Dedifferentiated amniotic fluid mesenchymal stem cell (primary cell): ENCODE data around the gene NUMA1.

Experiments
- DNase-seq: peaks from one replicate; pipeline ENCODE4 v3.0.0-alpha.2; 2016; ENCODE audit errors: extremely low spot score

NUMA1 gene

GRCh38 chr11:72023335-72023734, 57.0 kb downstream of the NUMA1 start:
- no peak for DNase-seq

- no peak for DNase-seq
Measured at GRCh38 chr11:72018171-72018570, 62.2 kb downstream of the NUMA1 start.

GRCh38 chr11:72015511-72016061, 64.8 kb downstream of the NUMA1 start:
- DNase-seq = no peak

- no peak for DNase-seq
Measured at GRCh38 chr11:72014761-72015320, 65.5 kb downstream of the NUMA1 start.

GRCh38 chr11:72013765-72014711, 66.3 kb downstream of the NUMA1 start:
- no peak for DNase-seq

DNA sequence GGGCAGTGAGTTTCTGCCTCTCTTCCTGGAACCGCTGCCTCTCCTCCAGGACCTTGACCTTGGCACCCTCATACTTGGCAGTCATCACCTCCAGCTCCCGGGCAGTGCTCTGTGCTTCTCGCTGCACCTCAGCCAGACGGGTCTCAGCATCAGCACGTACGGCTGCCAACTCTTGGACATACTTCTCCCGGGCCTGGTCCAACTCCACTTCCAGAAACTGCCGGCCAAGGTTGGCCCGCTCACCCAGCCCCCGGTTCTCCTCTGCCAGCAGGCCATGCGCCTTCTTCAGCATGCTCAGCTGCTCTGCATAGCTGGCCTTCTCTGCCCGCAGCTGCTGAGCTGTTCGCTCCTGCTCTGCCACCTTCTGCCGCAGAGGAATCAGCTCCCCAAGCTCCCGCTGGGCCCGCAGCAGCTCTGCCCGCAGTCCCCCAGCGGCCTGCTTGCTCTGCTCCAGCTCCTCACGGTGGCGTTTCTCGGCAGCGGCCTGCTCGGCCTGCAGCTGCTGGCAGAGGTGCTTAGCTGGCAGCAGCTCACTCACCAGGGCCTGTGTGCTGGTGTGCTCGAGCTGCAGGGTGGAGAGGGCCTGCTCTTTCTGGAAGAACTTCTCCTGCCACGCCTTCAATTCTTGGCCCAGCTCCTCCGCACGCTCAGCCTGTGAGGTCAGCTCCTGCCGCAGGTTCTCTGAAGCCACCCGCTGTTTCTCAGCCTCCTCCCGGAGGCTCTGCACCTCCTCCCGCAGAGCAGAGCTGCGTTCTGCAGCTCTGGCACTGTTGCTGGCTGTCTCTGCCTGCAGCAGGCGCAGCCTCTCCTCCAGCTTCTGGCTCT, 67.2 kb downstream of the NUMA1 start:
- no peak for DNase-seq

- DNase-seq = no peak
Measured at GRCh38 chr11:72012091-72012630, 68.2 kb downstream of the NUMA1 start.

- DNase-seq = no peak
Measured at GRCh38 chr11:72010529-72011233, 69.7 kb downstream of the NUMA1 start.

- no peak for DNase-seq
Measured at GRCh38 chr11:72009156-72009555, 71.2 kb downstream of the NUMA1 start.

- DNase-seq = no peak
Measured at GRCh38 chr11:72008728-72009127, 71.6 kb downstream of the NUMA1 start.

- DNase-seq = no peak
Measured at GRCh38 chr11:72007587-72007986, 72.8 kb downstream of the NUMA1 start.

- no peak for DNase-seq
Measured at GRCh38 chr11:72007089-72007476, 73.3 kb downstream of the NUMA1 start.

DNA sequence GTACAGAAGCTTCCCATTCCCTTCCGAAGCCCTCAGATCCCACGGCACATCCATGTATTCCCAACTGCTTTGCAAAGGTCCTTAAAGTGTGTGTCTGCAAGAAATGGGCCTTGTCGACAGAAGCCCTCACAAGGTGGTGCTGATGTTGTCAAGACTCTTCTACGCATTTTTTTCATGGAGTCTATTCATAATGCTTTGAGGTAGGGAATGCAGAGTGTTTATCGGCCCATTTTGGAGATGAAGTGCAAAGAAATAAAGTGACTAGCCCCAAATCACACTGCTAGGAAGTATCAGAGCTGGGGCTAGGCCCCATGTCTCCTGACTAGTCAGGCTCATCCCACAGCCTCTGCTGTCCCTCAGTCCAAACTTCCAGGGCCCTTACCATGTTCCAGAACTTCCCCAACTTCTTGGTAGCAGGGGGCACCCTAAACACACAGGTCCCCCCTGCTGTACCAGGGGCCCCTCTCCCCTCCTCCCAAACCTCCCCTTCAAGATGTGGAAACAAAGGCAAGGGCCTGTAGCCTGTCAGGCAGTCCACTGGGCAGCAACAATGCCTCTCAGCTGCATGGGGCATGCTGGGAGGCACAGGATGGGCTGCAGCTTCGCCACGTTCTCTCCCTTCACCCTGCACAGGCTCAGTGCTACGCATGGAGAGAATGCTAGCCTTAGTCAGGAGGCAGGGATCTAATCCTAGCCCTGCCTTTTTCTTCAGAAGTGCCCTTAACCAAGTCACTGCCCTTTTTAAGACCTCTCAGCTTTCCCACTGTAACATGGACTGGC, 73.8 kb downstream of the NUMA1 start:
- no peak for DNase-seq

GRCh38 chr11:72005347-72006260, 74.7 kb downstream of the NUMA1 start:
- DNase-seq = no peak

- no peak for DNase-seq
Measured at GRCh38 chr11:72004515-72005346, 75.6 kb downstream of the NUMA1 start.

DNA sequence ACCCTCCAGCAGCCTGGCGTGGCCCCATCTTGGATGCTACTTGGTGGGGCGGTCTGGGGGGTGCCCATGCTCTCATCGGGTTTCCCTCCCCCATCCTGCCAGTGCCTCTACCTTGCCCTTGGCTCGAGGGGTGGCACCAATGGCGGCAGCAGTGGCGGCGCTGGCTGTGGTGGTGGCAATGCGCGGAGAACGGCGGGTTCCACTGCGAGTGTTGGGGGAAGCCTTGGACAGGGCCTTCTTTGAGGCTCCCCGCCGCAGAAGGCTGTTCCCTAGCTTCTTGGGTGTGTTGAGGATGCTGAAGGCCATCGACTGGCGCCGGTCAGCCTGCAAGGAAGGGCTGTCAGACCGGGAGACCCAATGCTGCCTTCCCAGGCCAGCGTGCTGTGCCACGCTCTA, 76.6 kb downstream of the NUMA1 start:
- no peak for DNase-seq

- DNase-seq = no peak
Measured at GRCh38 chr11:72002841-72003775, 77.2 kb downstream of the NUMA1 start.
